Measurements from ENCODE around the gene TFDP3.

GRCh38 chrX:133265331-133265730 is 47.2 kb upstream of the TFDP3 start:
- TF ChIP-seq, protein P1, sequence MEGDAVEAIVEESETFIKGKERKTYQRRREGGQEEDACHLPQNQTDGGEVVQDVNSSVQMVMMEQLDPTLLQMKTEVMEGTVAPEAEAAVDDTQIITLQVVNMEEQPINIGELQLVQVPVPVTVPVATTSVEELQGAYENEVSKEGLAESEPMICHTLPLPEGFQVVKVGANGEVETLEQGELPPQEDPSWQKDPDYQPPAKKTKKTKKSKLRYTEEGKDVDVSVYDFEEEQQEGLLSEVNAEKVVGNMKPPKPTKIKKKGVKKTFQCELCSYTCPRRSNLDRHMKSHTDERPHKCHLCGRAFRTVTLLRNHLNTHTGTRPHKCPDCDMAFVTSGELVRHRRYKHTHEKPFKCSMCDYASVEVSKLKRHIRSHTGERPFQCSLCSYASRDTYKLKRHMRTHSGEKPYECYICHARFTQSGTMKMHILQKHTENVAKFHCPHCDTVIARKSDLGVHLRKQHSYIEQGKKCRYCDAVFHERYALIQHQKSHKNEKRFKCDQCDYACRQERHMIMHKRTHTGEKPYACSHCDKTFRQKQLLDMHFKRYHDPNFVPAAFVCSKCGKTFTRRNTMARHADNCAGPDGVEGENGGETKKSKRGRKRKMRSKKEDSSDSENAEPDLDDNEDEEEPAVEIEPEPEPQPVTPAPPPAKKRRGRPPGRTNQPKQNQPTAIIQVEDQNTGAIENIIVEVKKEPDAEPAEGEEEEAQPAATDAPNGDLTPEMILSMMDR (IDR thresholded peaks at IDR 0.05), result no peak
- no peak for TF ChIP-seq POLR2A (IDR thresholded peaks at IDR 0.05)
